Stimulated activated CD4-positive, alpha-beta T cell treated with anti-CD3 and anti-CD28 coated beads, TNF-alpha, amount 100 ng/mL, for 48 hours (primary cell): Measurements from ENCODE around the gene KPNA2.
"Not testable (repeated sequence)": the region's sequence is repeated elsewhere in the genome, so short reads cannot be mapped to it uniquely, and the experiment has no call there.

Experiments used
- DNase-seq, 3 donors: peaks; one replicate each; pipeline ENCODE4 v3.0.0-alpha.2; 2020; ENCODE audit warnings: low read depth in 3 of 3

KPNA2 gene

DNA sequence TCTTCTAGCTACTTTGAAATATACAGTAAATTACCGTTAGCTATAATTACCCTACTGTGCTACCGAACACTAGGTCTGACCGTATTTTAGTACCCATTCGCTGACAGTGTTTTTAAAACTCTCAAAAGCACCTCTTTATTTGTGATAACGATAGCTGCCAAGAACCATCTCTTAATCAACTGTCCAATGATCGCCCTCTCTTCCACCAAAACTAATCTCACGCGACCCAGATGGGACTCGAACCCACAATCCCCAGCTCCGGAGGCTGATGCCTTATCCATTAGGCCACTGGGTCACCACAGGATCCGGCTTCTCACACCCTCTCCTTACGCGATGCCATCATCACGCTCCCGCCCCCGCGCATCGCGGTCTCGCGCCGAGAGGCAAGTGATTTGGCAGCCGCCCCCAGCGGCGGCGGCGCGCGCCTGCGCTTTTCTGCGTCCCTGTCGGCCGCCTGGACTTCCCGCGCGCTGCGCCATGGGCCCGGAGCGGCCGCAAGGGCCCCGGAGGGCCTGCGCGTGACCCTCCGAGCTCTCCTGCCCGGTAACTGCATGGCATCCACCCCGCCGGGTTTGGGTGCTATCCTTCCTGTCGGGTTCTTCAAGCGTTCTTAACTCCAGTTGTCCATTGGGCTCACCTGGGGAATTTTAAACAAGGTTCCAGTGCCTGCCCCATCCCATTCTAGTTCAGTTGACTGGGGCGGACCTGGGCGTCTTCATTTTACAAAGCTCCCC is 15.7 kb upstream of the KPNA2 start:
- peak; percentile 92 to 99 (median 98) for DNase-seq

DNA sequence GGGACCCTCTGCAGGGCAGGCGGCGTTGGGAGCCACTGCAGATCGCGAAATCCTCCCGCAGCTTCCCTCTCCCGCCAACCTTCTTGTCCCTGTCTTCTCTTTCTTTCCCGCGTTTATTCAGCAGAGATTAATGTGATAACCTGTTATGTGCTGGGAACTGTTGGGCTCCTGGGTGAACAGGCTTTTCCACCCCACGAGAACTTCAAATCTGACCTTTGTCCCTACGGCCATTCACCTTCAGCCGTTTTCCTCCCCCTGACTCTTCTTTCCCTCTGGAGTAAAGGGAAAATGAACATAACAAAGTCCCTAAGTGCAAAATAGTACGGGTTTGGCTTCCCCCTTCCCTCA is 15.2 kb upstream of the KPNA2 start:
- DNase-seq = peak in 1 of 3 donors; percentile 27

DNA sequence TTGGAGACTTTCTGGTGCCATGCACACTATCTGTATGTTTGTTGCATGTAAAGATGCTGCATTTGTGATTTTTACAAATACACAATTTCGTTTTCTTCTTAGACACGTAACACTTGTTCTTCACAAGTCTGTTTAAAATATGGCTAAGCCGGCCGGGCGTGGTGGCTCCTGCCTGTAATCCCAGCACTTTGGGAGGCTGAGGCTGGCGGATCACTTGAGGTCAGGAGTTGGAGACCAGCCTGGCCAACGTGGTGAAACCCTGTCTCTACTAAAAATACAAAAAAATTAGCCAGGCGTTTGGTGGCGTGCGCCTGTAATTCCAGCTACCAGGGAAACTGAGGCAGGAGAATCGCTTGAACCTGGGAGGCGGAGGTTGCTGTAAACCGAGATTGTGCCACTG is 14.7 kb upstream of the KPNA2 start:
- DNase-seq = not testable (repeated sequence)

DNA sequence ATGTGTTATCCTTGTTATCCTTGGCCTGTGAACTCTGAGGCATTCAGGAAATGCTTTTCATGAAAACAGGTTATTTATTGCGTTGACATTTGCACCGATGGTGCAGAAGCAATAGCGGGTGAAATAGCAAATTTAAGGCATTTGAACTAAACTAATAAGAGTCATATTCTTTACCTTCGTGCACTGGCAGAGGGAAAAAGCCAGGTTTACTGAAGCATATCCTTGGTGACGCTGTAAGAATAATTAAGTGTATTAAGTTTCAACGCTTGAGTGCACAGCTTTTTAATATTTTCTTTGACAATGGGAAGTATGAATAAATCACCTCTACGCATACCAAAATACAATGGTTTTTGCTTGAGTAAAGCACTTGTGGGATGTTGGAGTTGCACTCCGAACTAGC is 13.6 kb upstream of the KPNA2 start:
- DNase-seq = no peak

DNA sequence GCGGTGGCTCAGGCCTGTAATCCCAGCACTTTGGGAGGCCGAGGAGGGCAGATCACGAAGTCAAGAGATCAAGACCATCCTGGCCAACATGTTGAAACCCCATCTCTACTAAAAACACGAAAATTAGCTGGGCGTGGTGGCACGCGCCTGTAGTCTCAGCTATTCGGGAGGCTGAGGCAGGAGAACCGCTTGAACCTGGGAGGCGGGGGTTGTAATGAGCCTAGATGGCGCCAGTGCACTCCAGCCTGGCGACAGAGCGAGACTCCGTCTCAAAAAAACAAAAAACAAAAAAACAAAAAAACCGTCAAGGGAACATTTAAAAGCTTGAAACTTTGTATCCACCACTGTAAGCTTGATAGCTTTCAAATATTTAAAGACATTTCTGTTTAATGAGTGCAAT is 13.0 kb upstream of the KPNA2 start:
- DNase-seq = not testable (repeated sequence)

DNA sequence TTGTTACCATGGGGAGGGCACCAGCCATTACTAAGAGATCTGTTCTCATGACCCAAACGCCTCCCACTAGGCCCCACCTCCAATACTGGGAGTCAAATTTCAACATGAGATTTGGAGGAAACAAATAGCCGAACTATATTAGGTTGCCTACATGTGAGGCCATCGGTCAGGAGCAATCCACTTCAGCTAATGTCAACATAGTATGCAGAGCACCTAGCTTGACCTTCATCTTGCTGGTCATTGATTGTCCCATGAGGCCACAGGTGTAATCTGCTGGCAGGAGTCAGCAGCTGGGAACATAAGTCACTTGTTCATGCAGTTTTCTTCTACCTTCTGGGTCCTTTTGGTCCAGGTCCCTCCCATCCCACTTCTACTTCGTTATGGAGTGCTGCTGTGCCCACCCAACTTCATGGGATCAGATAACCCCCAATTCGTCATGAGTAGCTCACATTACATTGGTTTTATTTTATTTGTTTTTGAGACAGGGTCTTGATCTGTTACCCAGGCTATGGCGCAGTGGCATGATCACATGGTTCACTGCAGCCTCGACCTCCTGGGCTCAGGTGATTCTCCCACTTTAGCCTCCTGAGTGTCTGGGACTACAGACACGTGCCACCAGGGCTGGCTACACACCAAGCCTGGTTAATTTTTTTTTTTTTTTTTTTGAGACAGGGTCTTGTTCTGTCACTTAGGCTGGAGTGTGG is 5.9 kb upstream of the KPNA2 start:
- DNase-seq = no peak

DNA sequence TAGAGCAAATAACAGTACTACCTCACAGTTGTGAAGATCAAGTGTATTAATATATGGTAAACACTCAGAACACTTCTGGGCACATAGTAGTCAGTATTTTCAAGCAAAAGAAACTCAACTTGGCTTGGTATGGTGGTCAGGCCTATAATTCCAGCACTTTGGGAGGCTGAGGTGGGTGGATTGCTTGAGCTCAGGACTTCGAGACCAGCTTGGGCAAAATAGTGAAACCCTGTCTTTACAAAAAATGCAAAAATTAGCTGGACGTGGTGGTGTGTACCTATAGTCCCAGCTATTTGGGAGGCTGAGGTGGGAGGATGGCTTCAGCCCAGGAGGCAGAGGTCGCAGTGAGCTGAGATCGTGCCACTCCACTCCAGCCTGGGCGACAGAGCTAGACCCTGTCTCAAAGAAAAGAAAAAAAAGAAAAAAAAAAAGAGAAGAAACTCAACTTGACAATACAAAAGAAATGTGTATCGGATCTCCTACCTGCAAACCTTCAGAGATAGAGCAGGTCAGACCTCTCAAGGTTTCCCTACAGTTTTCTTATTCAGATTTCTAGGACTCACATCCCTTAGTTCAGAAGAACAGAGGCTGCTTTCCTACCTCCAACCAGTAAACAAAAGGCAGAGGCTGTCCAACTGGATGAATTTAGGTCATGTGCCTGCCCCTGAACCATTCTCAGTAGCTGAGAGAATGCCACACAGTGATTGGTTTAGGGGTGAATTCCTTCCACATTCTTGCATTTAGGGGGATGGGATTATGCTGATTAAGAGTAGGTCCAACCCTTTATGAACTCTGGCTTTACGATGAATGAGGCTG is 1.7 kb upstream of the KPNA2 start:
- DNase-seq = no peak

DNA sequence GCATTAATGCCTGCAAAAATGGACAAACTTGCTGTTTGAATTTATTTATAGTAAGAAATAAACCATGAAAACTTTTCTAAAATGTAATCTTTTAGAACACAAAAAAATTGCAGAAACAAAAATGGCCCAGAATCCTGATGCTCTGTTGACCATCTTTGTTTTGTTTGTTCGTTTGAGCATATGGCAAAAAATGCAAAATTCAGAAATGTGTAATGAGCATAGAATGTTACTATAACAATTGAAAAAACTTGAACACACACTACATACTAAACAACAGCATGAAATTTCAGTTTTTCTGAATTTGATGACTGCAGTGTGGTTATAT is 1.1 kb upstream of the KPNA2 start:
- DNase-seq = no peak

DNA sequence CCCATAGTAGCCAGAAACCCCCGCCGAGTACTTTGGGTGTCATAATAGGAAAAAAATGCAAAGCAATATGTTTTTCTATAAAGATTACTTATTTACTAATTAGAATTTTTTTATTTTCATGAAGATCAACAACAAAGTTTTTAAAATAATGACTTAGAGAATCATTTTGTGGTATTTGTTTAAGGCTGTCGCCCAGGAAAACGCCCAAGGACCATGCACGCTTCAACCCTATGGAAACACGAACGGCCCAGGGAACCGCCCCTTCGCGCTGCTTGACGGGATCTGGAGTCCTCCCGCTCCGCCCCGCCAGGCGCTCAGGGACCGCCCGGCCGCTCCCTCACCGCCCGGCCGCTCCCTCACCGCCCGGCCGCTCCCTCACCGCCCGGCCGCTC is 408 bp upstream of the KPNA2 start:
- DNase-seq = peak; percentile 73 to 84 (median 83)

DNA sequence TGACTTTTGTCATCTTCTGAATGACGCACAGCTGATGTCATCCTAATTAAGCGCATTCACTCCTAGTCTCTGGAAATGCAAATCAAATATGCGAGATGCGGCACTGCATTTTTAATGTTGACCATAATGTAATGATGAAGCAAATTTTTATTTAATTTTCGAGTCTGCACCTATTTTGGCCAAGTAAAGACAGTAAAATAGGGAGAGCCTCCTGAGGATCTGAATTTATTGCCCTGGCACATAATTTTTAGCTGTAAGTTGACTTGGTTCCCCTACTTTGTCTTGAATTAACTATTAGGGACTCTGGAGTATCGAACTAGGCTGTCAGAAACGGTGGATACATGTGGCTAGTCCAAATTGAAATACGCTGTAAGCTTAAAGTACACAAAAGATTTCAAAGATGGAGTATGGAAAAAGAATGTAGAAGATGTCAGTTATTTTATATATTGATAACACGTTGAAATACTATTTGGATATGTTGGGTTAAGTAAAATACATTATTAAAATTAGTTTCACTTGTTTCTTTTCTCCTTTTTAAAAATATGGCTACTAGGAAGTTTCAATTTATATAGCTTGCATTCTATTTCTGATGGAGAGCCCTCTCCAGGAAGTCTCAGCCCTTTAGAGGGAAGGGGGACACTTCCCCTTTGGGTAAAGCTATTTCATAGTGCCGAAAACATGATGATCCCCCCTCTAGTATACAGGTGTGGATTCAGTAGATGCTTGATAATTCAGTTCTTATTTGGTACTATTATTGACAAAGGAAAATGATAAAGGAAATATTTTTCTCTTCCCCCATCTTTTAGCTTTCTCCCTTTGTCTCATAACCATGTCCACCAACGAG is 991 bp downstream of the KPNA2 start:
- DNase-seq = no peak

DNA sequence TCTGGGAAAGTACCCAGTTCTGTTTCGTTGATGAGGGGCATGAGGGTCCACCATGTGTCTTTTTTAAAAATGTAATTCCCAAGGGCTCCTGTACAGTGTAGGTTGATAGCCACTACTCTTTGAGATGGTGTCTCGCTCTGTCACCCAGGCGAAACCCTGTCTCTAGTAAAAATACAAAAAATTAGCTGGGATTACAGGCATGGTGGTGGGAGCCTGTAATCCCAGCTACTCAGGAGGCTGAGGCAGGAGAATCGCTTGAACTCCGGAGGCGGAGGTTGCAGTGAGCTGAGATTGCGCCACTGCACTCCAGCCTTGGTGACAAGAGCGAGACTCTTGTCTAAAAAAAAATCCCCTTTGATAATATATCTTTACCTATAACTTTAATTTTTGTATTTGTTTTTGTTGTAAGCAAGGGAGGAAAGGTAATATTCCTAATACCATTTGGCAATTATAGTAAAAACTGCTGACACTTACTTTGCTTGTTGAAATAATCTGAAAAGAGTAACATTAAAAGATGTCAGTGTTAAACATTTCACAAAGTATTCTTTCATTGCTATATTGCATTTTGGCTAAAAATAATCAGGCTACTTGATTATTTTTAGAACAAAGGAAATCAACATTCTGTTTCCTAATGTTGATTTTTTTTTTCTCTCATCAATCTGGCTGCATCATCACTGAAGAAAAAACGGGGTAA is 11.8 kb downstream of the KPNA2 start:
- DNase-seq = no peak

DNA sequence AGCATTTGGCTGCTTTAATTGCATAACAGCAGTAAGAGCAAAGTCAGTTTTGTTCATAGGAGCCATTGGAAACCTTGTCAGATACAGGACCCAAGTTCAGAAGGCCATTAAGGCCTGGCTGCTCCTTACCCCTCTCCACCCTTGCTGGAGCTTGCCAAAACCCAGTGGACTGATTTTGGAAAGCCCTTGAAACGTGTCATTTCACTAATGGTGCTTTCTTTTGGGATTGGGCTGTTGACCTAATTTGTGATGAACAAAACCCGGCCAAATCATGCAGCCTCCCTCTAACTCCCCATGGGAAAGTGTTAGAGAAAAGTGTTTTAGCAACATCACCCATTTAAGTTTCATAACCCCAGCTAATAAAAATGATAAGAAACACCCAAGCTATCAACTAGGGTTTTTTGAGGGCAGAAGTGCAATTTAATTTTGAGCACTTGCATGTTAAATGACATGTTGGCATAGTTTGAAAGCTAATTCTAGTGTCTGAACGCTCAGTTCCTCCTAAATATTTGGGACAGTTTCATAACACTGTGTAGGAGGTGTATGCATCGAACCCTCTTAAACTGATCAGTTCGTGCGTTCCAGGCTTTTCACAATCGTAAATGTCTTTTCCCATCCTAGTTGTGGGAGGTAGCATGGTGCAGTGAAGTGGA is 12.5 kb downstream of the KPNA2 start:
- DNase-seq = not testable (repeated sequence)

DNA sequence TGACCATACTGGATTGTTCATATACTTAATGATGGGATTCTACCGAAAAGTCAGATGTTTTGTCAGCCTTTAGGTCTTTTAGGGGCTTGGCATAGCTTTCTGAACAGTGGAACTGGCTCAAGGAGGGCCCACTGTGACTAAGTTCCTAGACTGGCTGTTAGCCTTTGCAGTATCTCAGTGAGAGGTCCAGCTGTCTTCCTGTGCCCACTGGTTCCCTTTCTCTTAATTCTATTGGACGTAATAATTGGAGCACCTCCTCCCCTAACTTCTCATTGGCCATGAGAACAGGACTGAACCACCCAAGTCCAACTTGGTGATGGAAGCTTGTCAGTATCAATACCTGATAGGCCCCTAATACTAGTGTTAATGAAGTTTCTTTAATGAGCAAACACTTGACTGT is 13.5 kb downstream of the KPNA2 start:
- DNase-seq = no peak

DNA sequence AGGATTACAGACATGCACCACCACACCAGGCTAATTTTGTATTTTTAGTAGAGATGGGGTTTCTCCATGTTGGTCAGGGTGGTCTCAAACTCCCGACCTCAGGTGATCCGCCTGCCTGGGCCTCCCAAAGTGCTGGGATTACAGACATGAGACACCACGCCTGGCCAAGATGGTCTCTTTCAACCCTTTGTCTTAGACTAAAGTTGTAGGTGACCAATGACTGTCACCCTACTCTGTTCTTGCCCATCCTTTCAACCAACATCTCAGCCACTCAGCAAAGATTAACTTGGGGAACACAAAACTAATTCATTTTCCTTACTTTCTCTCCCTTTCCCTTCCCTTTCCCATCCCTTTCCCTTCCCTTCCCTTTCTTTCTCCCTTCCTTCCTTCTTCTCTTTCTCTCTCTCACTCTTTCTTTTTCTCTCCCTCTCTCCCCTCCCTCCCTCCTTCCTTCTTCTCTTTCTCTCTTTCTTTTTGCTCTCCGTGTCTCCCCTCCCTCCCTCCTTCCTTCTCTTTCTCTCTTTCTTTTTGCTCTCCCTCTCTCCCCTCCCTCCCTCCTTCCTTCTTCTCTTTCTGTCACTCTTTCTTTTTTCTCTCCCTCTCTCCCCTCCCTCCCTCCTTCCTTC is 14.4 kb downstream of the KPNA2 start:
- DNase-seq = not testable (repeated sequence)

DNA sequence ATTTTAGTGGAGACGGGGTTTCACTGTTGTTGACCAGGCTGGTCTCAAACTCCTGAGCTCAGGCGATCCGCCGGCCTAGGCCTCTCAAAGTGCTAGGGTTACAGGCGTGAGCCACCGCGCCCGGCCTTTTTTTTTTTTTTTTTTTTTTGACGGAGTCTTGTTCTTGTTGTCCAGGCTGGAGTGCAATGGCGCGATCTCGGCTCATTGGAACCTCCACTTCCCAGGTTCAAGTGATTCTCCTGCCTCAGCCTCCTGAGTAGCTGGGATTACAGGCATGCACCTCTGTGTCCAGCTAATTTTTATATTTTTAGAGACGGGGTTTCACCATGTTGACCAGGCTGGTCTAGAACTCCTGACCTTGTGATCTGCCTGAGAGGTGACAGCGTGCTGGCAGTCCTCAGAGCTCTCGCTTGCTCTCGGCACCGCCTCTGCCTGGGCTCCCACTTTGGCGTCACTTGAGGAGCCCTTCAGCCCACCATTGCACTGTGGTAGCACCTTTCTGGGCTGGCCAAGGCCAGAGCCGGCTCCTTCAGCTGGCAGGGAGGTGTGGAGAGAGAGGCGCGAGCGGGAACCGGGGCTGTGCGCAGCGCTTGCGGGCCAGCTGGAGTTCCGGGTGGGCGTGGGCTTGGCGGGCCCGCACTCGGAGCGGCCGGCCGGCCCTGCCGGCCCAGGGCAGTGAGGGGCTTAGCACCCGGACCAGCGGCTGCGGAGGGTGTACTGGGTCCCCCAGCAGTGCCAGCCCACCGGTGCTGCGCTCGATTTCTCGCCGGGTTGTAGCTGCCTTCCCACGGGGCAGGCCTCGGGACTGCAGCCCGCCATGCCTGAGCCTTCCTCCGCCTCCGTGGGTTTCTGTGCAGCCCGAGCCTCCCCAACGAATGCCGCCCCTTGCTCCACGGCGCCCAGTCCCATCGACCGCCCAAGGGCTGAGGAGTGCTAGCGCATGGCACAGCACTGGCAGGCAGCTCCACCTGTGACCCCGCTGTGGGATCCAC is 16.1 kb downstream of the KPNA2 start:
- not testable (repeated sequence) for DNase-seq

DNA sequence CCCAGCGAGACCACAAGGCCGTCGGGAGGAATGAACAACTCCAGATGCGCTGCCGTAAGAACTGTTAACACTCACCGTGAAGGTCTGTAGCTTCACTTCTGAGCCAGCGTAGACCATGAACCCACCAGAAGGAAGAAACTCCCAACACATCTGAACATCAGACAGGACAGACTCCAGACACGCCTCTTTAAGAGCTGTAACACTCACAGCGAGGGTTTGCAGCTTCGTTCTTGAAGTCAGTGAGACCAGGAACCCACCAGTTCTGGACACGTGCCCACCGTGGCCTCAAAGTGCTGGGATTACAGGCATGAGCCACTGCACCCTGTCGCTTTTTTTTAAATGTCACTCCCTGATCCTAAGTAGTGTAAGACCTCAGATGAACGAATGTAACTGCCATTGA is 17.3 kb downstream of the KPNA2 start:
- no peak for DNase-seq

DNA sequence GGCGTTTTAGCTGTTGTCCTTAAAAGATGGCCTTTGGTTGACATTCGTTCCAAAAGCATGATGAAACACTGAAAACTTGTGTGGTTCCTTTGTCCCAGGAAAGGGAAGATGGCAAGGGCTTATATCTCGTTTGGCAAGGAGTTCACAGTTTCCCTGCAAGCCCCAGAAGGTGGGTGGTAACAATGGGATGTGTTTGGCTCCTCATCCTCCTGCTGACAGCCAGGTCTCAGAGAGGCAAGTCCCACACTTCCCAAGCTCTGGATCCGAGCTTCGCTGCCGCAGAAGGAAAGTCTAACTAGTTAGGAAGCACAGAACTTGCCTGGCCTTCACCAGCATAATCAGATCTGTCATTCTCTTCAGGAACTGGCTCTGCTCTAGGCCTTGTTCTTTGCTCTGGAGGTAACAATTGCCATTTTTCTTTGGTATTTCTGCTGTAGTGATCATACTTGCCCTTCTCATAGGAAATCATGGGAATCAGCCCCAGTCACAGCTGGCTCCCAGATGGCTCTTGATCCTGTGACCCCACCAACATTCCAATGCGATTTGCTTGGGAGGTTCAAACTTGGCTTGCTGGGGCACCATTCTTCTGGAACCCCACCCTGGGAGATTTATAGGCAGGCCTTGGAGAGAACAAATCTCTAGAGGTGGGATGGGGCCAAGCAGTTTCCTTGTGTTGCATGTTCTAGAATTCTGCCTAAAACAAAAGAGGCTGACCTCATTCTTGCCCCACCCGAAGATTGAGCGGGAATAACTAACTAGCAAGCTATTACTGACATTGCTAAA is 17.9 kb downstream of the KPNA2 start:
- DNase-seq = no peak

DNA sequence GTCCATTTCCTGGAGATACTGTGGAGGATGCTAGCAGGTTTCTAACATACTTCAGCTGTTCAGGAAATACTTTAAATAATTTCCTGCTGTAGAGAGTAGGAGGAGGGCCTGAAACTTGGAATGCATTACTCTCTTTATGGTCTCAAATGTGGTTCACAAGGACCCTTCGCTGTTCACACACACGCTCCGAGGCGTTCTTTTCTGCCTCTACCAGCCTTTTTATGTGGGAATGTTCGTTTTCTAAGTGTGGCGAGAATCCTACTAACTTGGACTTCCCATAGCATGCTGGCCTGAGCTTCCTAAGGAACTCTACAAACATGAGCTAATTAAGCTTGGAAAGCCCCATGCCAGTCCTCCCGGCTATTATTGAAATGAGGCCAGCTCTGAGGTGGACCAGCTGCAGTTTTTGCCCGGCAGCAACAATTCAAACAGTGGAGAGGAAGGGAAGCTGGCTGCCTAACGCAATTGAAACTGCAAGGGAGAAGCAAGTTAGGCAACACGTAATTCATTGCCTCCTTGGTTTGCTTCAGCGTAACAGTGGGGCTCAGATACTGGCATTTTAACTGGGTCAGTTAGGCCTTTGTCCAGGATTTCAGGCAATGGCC is 18.9 kb downstream of the KPNA2 start:
- DNase-seq = no peak
